D721Med (cell line): ENCODE data around the gene COPS3.

ENCODE experiments used
- DNase-seq: peaks from one replicate; pipeline ENCODE4 v3.0.0; 2011; ENCODE audit warnings: low spot score; ENCODE audit not compliant: insufficient read length
- FAIRE-seq: peaks from 2 replicates; lab custom pipeline; 2011; peaks lifted over from hg19 to GRCh38; lab: Jason Lieb, UNC
- CTCF ChIP-seq: IDR thresholded peaks from 2 replicates; pipeline ENCODE4 v1.5.1; 2012; ENCODE audit warnings: mild to moderate bottlenecking, control low read depth; ENCODE audit not compliant: insufficient read depth; ENCODE audit errors: missing control alignments

COPS3 gene

GRCh38 chr17:17231621-17232302 is 49.3 kb downstream of the COPS3 start:
- no peak for TF ChIP-seq CTCF
- FAIRE-seq, result no peak
- DNase-seq, result no peak

GRCh38 chr17:17229416-17230384 is 51.3 kb downstream of the COPS3 start:
- DNase-seq (no peak), FAIRE-seq (no peak)
- no peak for TF ChIP-seq CTCF

GRCh38 chr17:17228521-17229279 is 52.3 kb downstream of the COPS3 start:
- no peak for TF ChIP-seq CTCF
- FAIRE-seq (no peak), DNase-seq (no peak)

- no peak for DNase-seq
- no peak for FAIRE-seq
- TF ChIP-seq CTCF, result no peak
Observed at GRCh38 chr17:17227608-17228520, 53.2 kb downstream of the COPS3 start.

GRCh38 chr17:17226451-17227265 is 54.4 kb downstream of the COPS3 start:
- TF ChIP-seq CTCF, result no peak
- FAIRE-seq (no peak), DNase-seq (no peak)
